Measurements from ENCODE around the gene ORM1.

GRCh38 chr9:114341152-114341830 lies 18.4 kb downstream of the ORM1 start:
- TF ChIP-seq EZH2 (IDR thresholded peaks at IDR 0.05; ENCODE audit: low read depth, low read length, severe bottlenecking) = no peak
- TF ChIP-seq NANOG (IDR thresholded peaks at IDR 0.05; ENCODE audit: insufficient read depth, low read depth, low read length, poor library complexity, severe bottlenecking) = no peak
- no peak for TF ChIP-seq CTCF (IDR thresholded peaks at IDR 0.05; ENCODE audit: control extremely low read depth in 1 of 3, insufficient read depth in 1 of 3, low read depth in 1 of 3, low read length in 3 of 3)
- no peak for TF ChIP-seq GABPA (IDR thresholded peaks at IDR 0.05; ENCODE audit: borderline replicate concordance, insufficient read depth, low read length)
- TF ChIP-seq TEAD4 (IDR thresholded peaks at IDR 0.05; ENCODE audit: low read depth, low read length) = no peak

Measured in H1 (cell line).